B cell (primary cell): ENCODE data around the gene CEPT1. TPM values are rescaled to one million over a fixed set of nuclear protein-coding genes. Genes with fewer than 3 reads are reported as not detected.

ENCODE experiments used
- ATAC-seq: fragments of 200-7000 bp; cut with Tn5 transposase; one replicate; pipeline ENCODE4 v1.10.0; 2021; ENCODE audit warnings: low read depth, mild to moderate bottlenecking, moderate number of reproducible peaks, moderate library complexity
- CTCF ChIA-PET: fragments of 350-600 bp; sonication (Branson Sonifier 250); formaldehyde crosslinking; loops from one replicate; lab custom pipeline; 2021; ENCODE audit warnings: antibody characterized with exemption, inconsistent platforms; lab: Charles Lee
- POLR2A ChIA-PET: fragments of 350-600 bp; sonication (Branson Sonifier 250); formaldehyde crosslinking; loops from one replicate; lab custom pipeline; 2021; ENCODE audit warnings: antibody characterized with exemption; lab: Charles Lee
- DNase-seq: peaks from one replicate; pipeline ENCODE4 v3.0.0; 2013
- H2AFZ ChIP-seq: 2 replicates; pipeline ENCODE4 v1.6.1; 2012; ENCODE audit warnings: mild to moderate bottlenecking, low read depth, low read length; ENCODE audit not compliant: insufficient read depth, poor library complexity, severe bottlenecking
- H3K27ac ChIP-seq, 2 donors: 1 replicate in 1 of 2; 2 replicates in 1 of 2; pipeline ENCODE4 v1.5.1; 2012 to 2013; ENCODE audit warnings: low read length in 2 of 2, mild to moderate bottlenecking in 2 of 2, moderate library complexity in 1 of 2
- H3K27me3 ChIP-seq, 4 experiments: fragments of 200-600 bp in 1 of 4; sonication (generic) in 1 of 4; replicated peaks in 1 of 4; 1 replicate in 2 of 4; 2 replicates in 2 of 4; pipeline versions ENCODE4 v1.6.1 to v1.7.0; 2013 to 2016; ENCODE audit warnings: low read length in 3 of 4, mild to moderate bottlenecking in 2 of 4, mixed read lengths in 1 of 4, moderate library complexity in 1 of 4; ENCODE audit not compliant: insufficient read depth in 4 of 4, control insufficient read depth in 3 of 4; ENCODE audit errors: control extremely low read depth in 1 of 4
- H3K36me3 ChIP-seq, 2 experiments: replicated peaks in 1 of 2; 1 replicate in 1 of 2; 2 replicates in 1 of 2; pipeline versions ENCODE4 v1.6.1 to v1.7.1; 2013; ENCODE audit warnings: low read length in 1 of 2; ENCODE audit not compliant: insufficient read depth in 2 of 2, control insufficient read depth in 1 of 2; ENCODE audit errors: control extremely low read depth in 1 of 2, extremely low read depth in 1 of 2
- H3K4me1 ChIP-seq, 2 donors: fragments of 200-600 bp in 1 of 2; sonication (generic) in 1 of 2; 1 replicate in 1 of 2; 2 replicates in 1 of 2; pipeline versions ENCODE4 v1.5.1 to v1.6.1; 2013 to 2017; ENCODE audit warnings: low read length in 2 of 2; ENCODE audit not compliant: control insufficient read depth in 2 of 2, insufficient read depth in 2 of 2
- H3K4me2 ChIP-seq: replicated peaks from 2 replicates; pipeline ENCODE3; 2012; ENCODE audit warnings: mild to moderate bottlenecking, low read depth, low read length; ENCODE audit not compliant: poor library complexity, severe bottlenecking
- H3K4me3 ChIP-seq, 5 experiments: fragments of 200-600 bp in 1 of 5; sonication (generic) in 1 of 5; 1 replicate in 3 of 5; 2 replicates in 2 of 5; pipeline versions ENCODE4 v1.5.1 to v1.7.0; 2011 to 2016; ENCODE audit warnings: low read length in 4 of 5, mild to moderate bottlenecking in 4 of 5, low read depth in 2 of 5, control low read depth in 1 of 5, moderate library complexity in 1 of 5; ENCODE audit not compliant: insufficient read depth in 1 of 5; ENCODE audit errors: control extremely low read depth in 1 of 5, extremely low read depth in 1 of 5
- H3K79me2 ChIP-seq: fragments of 200-600 bp; sonication (generic); one replicate; pipeline ENCODE4 v1.6.0; 2016; ENCODE audit warnings: low read length; ENCODE audit not compliant: control insufficient read depth, insufficient read depth
- H3K9ac ChIP-seq: fragments of 200-600 bp; sonication (generic); 2 replicates; pipeline ENCODE4 v1.6.1; 2017; ENCODE audit warnings: mild to moderate bottlenecking, low read length, moderate library complexity
- H3K9me3 ChIP-seq, 3 donors: one replicate each; pipeline versions ENCODE4 v1.6.1 to v1.7.1; 2013; ENCODE audit warnings: low read length in 2 of 3; ENCODE audit not compliant: control insufficient read depth in 2 of 3, insufficient read depth in 1 of 3; ENCODE audit errors: control extremely low read depth in 1 of 3
- H4K20me1 ChIP-seq: 2 replicates; pipeline ENCODE4 v1.6.0; 2012; ENCODE audit warnings: mild to moderate bottlenecking, low read length; ENCODE audit not compliant: insufficient read depth, control insufficient read depth, poor library complexity, severe bottlenecking
- H3K27ac Mint-ChIP-seq: one replicate; pipeline ENCODE4 v1.8.0; 2021; ENCODE audit warnings: mixed read lengths
- H3K27me3 Mint-ChIP-seq: one replicate; pipeline ENCODE4 v1.8.0; 2021; ENCODE audit warnings: mixed read lengths
- H3K4me1 Mint-ChIP-seq: one replicate; pipeline ENCODE4 v1.8.0; 2021; ENCODE audit warnings: mixed read lengths
- H3K4me3 Mint-ChIP-seq: one replicate; pipeline ENCODE4 v1.8.0; 2021; ENCODE audit warnings: mixed read lengths
- H3K9me3 Mint-ChIP-seq: one replicate; pipeline ENCODE4 v1.8.0; 2022; ENCODE audit warnings: mixed read lengths; ENCODE audit not compliant: insufficient read depth
- CTCF ChIP-seq: fragments of 200-600 bp; IDR thresholded peaks from one replicate; pipeline ENCODE4 v1.8.0; 2022; ENCODE audit warnings: antibody characterized with exemption, mild to moderate bottlenecking
- EZH2 ChIP-seq: IDR thresholded peaks from 2 replicates; pipeline ENCODE4 v1.6.1; 2012; ENCODE audit warnings: borderline replicate concordance, low read depth, mild to moderate bottlenecking, moderate library complexity, low read length; ENCODE audit not compliant: insufficient read depth, poor library complexity, severe bottlenecking
- WGBS: methylation state at CpG from one replicate; pipeline ENCODE4 v1.1.5; 2013; ENCODE audit warnings: missing lambda C conversion rate; ENCODE audit not compliant: insufficient coverage; 5-methylcytosine and 5-hydroxymethylcytosine counted together
- intact Hi-C: fragments of 100-400 bp; cut with micrococcal nuclease; formaldehyde crosslinking; loops from one replicate; pipeline ENCODE4 v1.10.0; 2022
- polyA plus RNA-seq: library from polyadenylated mRNA; depleted of rRNA; stranded (reverse); fragments of >200 nt; gene quantifications from 2 replicates; pipeline ENCODE4 v1.2.3, GENCODE V29; 2012
- total RNA-seq, 2 donors: library from RNA; stranded (reverse); fragments of 120-200 nt in 1 of 2; gene quantifications; 1 replicate in 1 of 2; 2 replicates in 1 of 2; pipeline versions ENCODE4 v1.2.3 to v1.2.4, GENCODE V29; 2013 to 2022

CEPT1 gene
- total and polyA plus RNA-seq, 2 donors (not counting 1 experiment from before 2014, with no cell fraction given), result 47.1 to 83.5 TPM

GRCh38 chr1:111126354-111126753 is 13.7 kb upstream of the CEPT1 start:
- ChIA-PET POLR2A (interaction anchor here (2.5 kb wide), 1 partner anchor 14 kb away, joined by 23 read pairs; the partner anchor contains the start of genes CEPT1 and DRAM2), CTCF (interaction anchor here (0.6 to 1.2 kb wide), 3 partner anchors 13 to 355 kb away, joined by 4 read pairs; partner anchors contain the start of genes CEPT1 and DRAM2)
- Histone ChIP-seq H3K36me3 (peaks cover 3 to 66% of the 10 kb centered on the region in 2 experiments), H3K4me3 (peak overlapping the region in 1 of 5 experiments; percentile 3), H3K4me1 (peaks cover 68 to 89% of the 10 kb centered on the region in 2 donors), H4K20me1 (no peaks in the 10 kb centered on the region), H3K9ac (peak overlapping the region; percentile 19), H2AFZ (no peak overlapping the region), H3K4me2 (peak overlapping the region; percentile 74), H3K9me3 (no peaks in the 10 kb centered on the region), H3K27me3 (no peaks in the 10 kb centered on the region), H3K79me2 (peaks cover 70% of the 10 kb centered on the region), H3K27ac (peak overlapping the region; percentile 95 to 98)
- no CpG with 5 or more reads among the region's 1 CpG for WGBS
- H3K9me3 Mint-ChIP-seq, result no peaks in the 10 kb centered on the region
- no peaks in the 10 kb centered on the region for H3K27me3 Mint-ChIP-seq
- ATAC-seq (no peak), DNase-seq (no peak)
- peaks cover 80% of the 10 kb centered on the region for H3K4me1 Mint-ChIP-seq
- H3K4me3 Mint-ChIP-seq, result peak overlapping the region; percentile 10
- intact Hi-C loops, result loop anchor here (5.0 to 10.0 kb wide), 7 partner anchors 36 to 1219 kb away; partner anchors contain the start of genes CD53, KCNA3 and LRIF1
- TF ChIP-seq CTCF (no peak), EZH2 (no peak)
- H3K27ac Mint-ChIP-seq, result peak overlapping the region; percentile 85
